Iris pigment epithelial cell (primary cell): Measurements from ENCODE around the gene ASIP.
A peak's percentile ranks its signal among the peaks of the same experiment; 100 is the strongest.
"Not testable (repeated sequence)": the region's sequence is repeated elsewhere in the genome, so short reads cannot be mapped to it uniquely, and the experiment has no call there.

ENCODE experiments used
- DNase-seq: peaks from one replicate; pipeline ENCODE4 v3.0.0-alpha.2; 2011; ENCODE audit warnings: low read depth

Gene ASIP

GRCh38 chr20:34242879-34243278 is 1.7 kb downstream of the ASIP start:
- DNase-seq = no peak

GRCh38 chr20:34243377-34243776 is 2.2 kb downstream of the ASIP start:
- no peak for DNase-seq

- DNase-seq = no peak
Observed at GRCh38 chr20:34246126-34246626, 5.0 kb downstream of the ASIP start.

- DNase-seq = peak; percentile 90
Observed at GRCh38 chr20:34249291-34249690, 8.1 kb downstream of the ASIP start.

- no peak for DNase-seq
Observed at GRCh38 chr20:34250005-34250404, 8.8 kb downstream of the ASIP start.

- no peak for DNase-seq
Observed at GRCh38 chr20:34251619-34252018, 10.4 kb downstream of the ASIP start.

- not testable (repeated sequence) for DNase-seq
Observed at GRCh38 chr20:34252431-34253086, 11.3 kb downstream of the ASIP start.

GRCh38 chr20:34254979-34255378 is 13.8 kb downstream of the ASIP start:
- DNase-seq = no peak

GRCh38 chr20:34256629-34257124 is 15.5 kb downstream of the ASIP start:
- no peak for DNase-seq

- DNase-seq = no peak
Observed at GRCh38 chr20:34260208-34260942, 19.2 kb downstream of the ASIP start.

GRCh38 chr20:34262488-34263288 is 21.5 kb downstream of the ASIP start:
- peak; percentile 88 for DNase-seq

GRCh38 chr20:34263468-34263867 is 22.2 kb downstream of the ASIP start:
- DNase-seq = not testable (repeated sequence)

GRCh38 chr20:34264141-34264540 is 22.9 kb downstream of the ASIP start:
- DNase-seq = no peak

- no peak for DNase-seq
Observed at GRCh38 chr20:34268145-34268544, 26.9 kb downstream of the ASIP start.

- DNase-seq = peak; percentile 36
Observed at GRCh38 chr20:34268851-34269636, 27.8 kb downstream of the ASIP start.

GRCh38 chr20:34269996-34270627 is 28.9 kb downstream of the ASIP start:
- peak; percentile 36 for DNase-seq

- DNase-seq = peak; percentile 48
Observed at GRCh38 chr20:34271956-34272355, 30.7 kb downstream of the ASIP start.

GRCh38 chr20:34274694-34275093 is 33.5 kb downstream of the ASIP start:
- DNase-seq = no peak

- no peak for DNase-seq
Observed at GRCh38 chr20:34281177-34281576, 40.0 kb downstream of the ASIP start.

- DNase-seq = no peak
Observed at GRCh38 chr20:34282041-34282440, 40.8 kb downstream of the ASIP start.

- DNase-seq = no peak
Observed at GRCh38 chr20:34283844-34284243, 42.6 kb downstream of the ASIP start.
